KMS-11 (cell line): Measurements from ENCODE around the gene MCHR2.

Experiments used
- H2AFZ ChIP-seq: fragments of 200-600 bp; sonication (generic); 2 replicates; pipeline ENCODE4 v1.6.1; 2016; ENCODE audit warnings: antibody characterized with exemption, mixed run types, low read depth
- H3K27ac ChIP-seq: fragments of 200-600 bp; sonication (generic); 2 replicates; pipeline ENCODE4 v1.6.1; 2016; ENCODE audit warnings: mild to moderate bottlenecking, mixed run types
- H3K27me3 ChIP-seq: fragments of 200-600 bp; sonication (generic); 2 replicates; pipeline ENCODE4 v1.6.1; 2017; ENCODE audit warnings: mild to moderate bottlenecking, low read depth, mixed run types, moderate library complexity; ENCODE audit not compliant: insufficient read depth
- H3K36me3 ChIP-seq: fragments of 200-600 bp; sonication (generic); 2 replicates; pipeline ENCODE4 v1.6.1; 2017; ENCODE audit warnings: mild to moderate bottlenecking, mixed run types; ENCODE audit not compliant: insufficient read depth
- H3K4me1 ChIP-seq: fragments of 200-600 bp; sonication (generic); 2 replicates; pipeline ENCODE4 v1.6.1; 2016; ENCODE audit warnings: mild to moderate bottlenecking, low read depth, mixed run types; ENCODE audit not compliant: poor library complexity, severe bottlenecking
- H3K4me2 ChIP-seq: fragments of 200-600 bp; sonication (generic); 2 replicates; pipeline ENCODE4 v1.7.0; 2016; ENCODE audit warnings: mild to moderate bottlenecking, mixed run types
- H3K4me3 ChIP-seq: fragments of 200-600 bp; sonication (generic); IDR thresholded peaks from 2 replicates; pipeline ENCODE4 v1.6.1; 2017; ENCODE audit warnings: low read depth, low read length, mixed read lengths; ENCODE audit not compliant: insufficient read depth
- H3K79me2 ChIP-seq: fragments of 200-600 bp; sonication (generic); 2 replicates; pipeline ENCODE4 v1.6.1; 2016; ENCODE audit warnings: low read depth, mixed run types; ENCODE audit not compliant: insufficient read depth
- H3K9ac ChIP-seq: fragments of 200-600 bp; sonication (generic); 2 replicates; pipeline ENCODE4 v1.6.1; 2016; ENCODE audit warnings: mild to moderate bottlenecking, mixed run types
- H4K20me1 ChIP-seq: fragments of 200-600 bp; sonication (generic); 2 replicates; pipeline ENCODE4 v1.6.1; 2016; ENCODE audit warnings: mild to moderate bottlenecking, mixed run types; ENCODE audit not compliant: insufficient read depth
- CTCF ChIP-seq: fragments of 200-600 bp; sonication (generic); conservative IDR thresholded peaks from 2 replicates; pipeline ENCODE4 v1.6.1; 2017; ENCODE audit warnings: low read depth, mild to moderate bottlenecking, antibody characterized with exemption, low read length, moderate library complexity, mixed read lengths

The MCHR2 gene

GRCh38 chr6:99885051-99885450, 109.0 kb downstream of the MCHR2 start:
- no peaks in the 10 kb centered on the region for H4K20me1 ChIP-seq
- H2AFZ ChIP-seq = no peak overlapping the region
- H3K4me2 ChIP-seq = no peak overlapping the region
- H3K36me3 ChIP-seq = no peaks in the 10 kb centered on the region
- TF ChIP-seq CTCF = no peak
- no peaks in the 10 kb centered on the region for H3K4me1 ChIP-seq
- H3K27ac ChIP-seq = no peak overlapping the region
- no peak overlapping the region for H3K4me3 ChIP-seq
- H3K79me2 ChIP-seq = no peaks in the 10 kb centered on the region
- no peak overlapping the region for H3K9ac ChIP-seq
- H3K27me3 ChIP-seq = no peaks in the 10 kb centered on the region

- Histone ChIP-seq H3K27me3 (no peaks in the 10 kb centered on the region), H3K4me2 (no peak overlapping the region), H3K9ac (no peak overlapping the region), H4K20me1 (no peaks in the 10 kb centered on the region), H3K79me2 (no peaks in the 10 kb centered on the region), H3K4me1 (no peaks in the 10 kb centered on the region), H3K4me3 (no peak overlapping the region), H3K27ac (no peak overlapping the region), H2AFZ (no peak overlapping the region), H3K36me3 (no peaks in the 10 kb centered on the region)
- TF ChIP-seq CTCF = no peak
Observed at GRCh38 chr6:99882128-99882702, 111.8 kb downstream of the MCHR2 start.

DNA sequence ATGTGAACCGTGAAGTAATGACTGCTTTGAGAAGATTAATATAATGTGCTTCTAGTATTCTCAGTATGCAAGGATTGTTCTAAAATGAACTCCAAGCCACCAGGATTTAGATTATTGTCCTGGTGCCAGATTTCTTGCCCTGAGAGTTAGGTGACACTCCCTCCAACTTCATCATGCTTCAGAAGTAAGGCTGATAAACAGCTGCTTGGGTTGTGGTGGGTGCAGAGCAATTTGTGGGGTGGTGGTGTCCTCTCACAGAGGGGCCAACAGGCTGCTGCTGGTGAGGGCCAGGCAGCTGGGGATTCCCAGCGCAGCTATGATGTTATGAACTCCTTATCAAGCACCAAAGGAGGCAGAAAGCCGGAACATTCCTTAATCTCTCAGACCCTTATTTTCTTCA, 114.6 kb downstream of the MCHR2 start:
- Histone ChIP-seq H2AFZ (no peak overlapping the region), H3K9ac (no peak overlapping the region), H4K20me1 (no peaks in the 10 kb centered on the region), H3K27ac (no peak overlapping the region), H3K4me3 (no peak overlapping the region), H3K79me2 (no peaks in the 10 kb centered on the region), H3K27me3 (no peaks in the 10 kb centered on the region), H3K36me3 (no peaks in the 10 kb centered on the region), H3K4me1 (no peaks in the 10 kb centered on the region), H3K4me2 (no peak overlapping the region)
- TF ChIP-seq CTCF = no peak

- H3K9ac ChIP-seq = no peak overlapping the region
- H3K27me3 ChIP-seq = no peaks in the 10 kb centered on the region
- no peak overlapping the region for H3K27ac ChIP-seq
- no peaks in the 10 kb centered on the region for H3K4me1 ChIP-seq
- no peaks in the 10 kb centered on the region for H3K36me3 ChIP-seq
- TF ChIP-seq CTCF = no peak
- H3K79me2 ChIP-seq = no peaks in the 10 kb centered on the region
- no peak overlapping the region for H3K4me3 ChIP-seq
- H2AFZ ChIP-seq = no peak overlapping the region
- no peak overlapping the region for H3K4me2 ChIP-seq
- H4K20me1 ChIP-seq = no peaks in the 10 kb centered on the region
Observed at GRCh38 chr6:99875068-99875467, 119.0 kb downstream of the MCHR2 start.

- no peaks in the 10 kb centered on the region for H3K27me3 ChIP-seq
- no peaks in the 10 kb centered on the region for H4K20me1 ChIP-seq
- H3K4me2 ChIP-seq = no peak overlapping the region
- H3K4me3 ChIP-seq = no peak overlapping the region
- no peak overlapping the region for H3K27ac ChIP-seq
- TF ChIP-seq CTCF = no peak
- H3K9ac ChIP-seq = no peak overlapping the region
- H3K36me3 ChIP-seq = no peaks in the 10 kb centered on the region
- no peaks in the 10 kb centered on the region for H3K79me2 ChIP-seq
- no peak overlapping the region for H2AFZ ChIP-seq
- H3K4me1 ChIP-seq = no peaks in the 10 kb centered on the region
Observed at GRCh38 chr6:99873084-99873483, 120.9 kb downstream of the MCHR2 start.
